ENCODE data around the gene CHST9. TPM values are rescaled to one million over a fixed set of nuclear protein-coding genes. Genes with fewer than 3 reads are reported as not detected.

CHST9 gene
- total RNA-seq, 1 experiment from 2014 or later, result 0.07 TPM

DNA sequence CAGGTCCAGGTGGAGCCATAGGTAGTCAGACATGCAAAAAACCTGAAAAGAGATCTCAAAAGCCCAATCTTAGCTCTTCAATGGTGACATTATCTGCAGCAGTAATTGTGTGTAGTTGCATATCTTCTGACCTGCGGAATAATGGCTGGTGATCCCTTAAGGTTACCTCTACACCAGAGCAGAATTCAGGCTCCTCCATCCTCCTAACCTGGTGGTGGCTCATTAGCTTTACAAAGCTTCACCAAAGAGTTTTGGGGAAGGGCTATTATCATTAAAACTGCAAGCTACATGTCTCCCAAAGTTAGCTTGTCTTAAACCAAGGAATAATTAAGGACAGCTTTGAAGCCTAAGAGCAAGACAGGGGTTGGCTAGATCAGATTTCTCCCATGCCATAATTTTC lies 42.6 kb upstream of the CHST9 start:
- H4K20me1 ChIP-seq (ENCODE audit: insufficient read depth), result no peaks in the 10 kb centered on the region
- H3K79me2 ChIP-seq (ENCODE audit: low read depth), result no peaks in the 10 kb centered on the region
- no peak for TF ChIP-seq EZH2 (IDR thresholded peaks at IDR 0.05; ENCODE audit: low read depth)
- TF ChIP-seq, protein P1, sequence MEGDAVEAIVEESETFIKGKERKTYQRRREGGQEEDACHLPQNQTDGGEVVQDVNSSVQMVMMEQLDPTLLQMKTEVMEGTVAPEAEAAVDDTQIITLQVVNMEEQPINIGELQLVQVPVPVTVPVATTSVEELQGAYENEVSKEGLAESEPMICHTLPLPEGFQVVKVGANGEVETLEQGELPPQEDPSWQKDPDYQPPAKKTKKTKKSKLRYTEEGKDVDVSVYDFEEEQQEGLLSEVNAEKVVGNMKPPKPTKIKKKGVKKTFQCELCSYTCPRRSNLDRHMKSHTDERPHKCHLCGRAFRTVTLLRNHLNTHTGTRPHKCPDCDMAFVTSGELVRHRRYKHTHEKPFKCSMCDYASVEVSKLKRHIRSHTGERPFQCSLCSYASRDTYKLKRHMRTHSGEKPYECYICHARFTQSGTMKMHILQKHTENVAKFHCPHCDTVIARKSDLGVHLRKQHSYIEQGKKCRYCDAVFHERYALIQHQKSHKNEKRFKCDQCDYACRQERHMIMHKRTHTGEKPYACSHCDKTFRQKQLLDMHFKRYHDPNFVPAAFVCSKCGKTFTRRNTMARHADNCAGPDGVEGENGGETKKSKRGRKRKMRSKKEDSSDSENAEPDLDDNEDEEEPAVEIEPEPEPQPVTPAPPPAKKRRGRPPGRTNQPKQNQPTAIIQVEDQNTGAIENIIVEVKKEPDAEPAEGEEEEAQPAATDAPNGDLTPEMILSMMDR (conservative IDR thresholded peaks at IDR 0.05), result no peak
- no TSS peak for BruUV-seq (replicated peaks)
- no peak overlapping the region for H2AFZ ChIP-seq
- H3K4me1 ChIP-seq (replicated peaks; ENCODE audit: insufficient read depth), result no peaks in the 10 kb centered on the region
- ChIA-PET POLR2A (ENCODE audit: unreplicated experiment) (no interaction called here), CTCF (no interaction called here)
- H3K27me3 ChIP-seq (ENCODE audit: insufficient read depth, low read depth), result no peaks in the 10 kb centered on the region
- no peak overlapping the region for H3K4me2 ChIP-seq
- no peak for DNase-seq
- H3K4me3 ChIP-seq, result no peak overlapping the region
- H3F3A ChIP-seq (ENCODE audit: insufficient read depth, low read depth), result no peaks in the 10 kb centered on the region
- H3K36me3 ChIP-seq (ENCODE audit: low read depth), result no peaks in the 10 kb centered on the region
- no peak overlapping the region for H3K27ac ChIP-seq
- H3K9me2 ChIP-seq (ENCODE audit: insufficient read depth), result no peaks in the 10 kb centered on the region
- intact Hi-C loops (cut with micrococcal nuclease; ENCODE audit: unreplicated experiment), result no loop called here
- H3K9me3 ChIP-seq (ENCODE audit: insufficient read depth, low read depth), result no peaks in the 10 kb centered on the region

DNA sequence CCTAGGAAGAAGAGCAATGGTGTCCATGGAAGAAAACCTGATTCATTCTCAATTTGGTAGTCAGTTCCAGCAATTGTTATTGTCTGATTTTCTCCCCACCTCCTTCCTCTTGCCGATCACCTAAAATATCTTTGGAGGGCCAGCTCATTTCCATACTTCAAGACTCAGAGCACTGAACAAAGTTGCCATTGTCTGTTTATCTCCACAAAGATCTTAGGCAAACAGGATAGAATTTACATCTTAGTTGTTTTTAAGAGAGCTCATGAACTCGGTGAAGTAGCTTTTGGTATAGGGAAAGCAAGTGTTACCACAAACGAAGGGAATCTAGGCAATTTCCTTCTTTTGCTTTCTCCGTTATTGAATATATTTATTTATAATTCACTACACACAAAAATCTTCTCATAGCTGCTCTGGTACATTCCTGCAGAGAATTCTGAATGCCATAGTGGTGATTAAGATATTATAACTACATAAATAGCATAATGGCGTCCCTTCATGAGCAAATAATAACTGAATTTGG lies 41.5 kb upstream of the CHST9 start:
- Histone ChIP-seq H3K4me3 (no peak overlapping the region), H3K27me3 (ENCODE audit: insufficient read depth, low read depth) (no peaks in the 10 kb centered on the region), H3K9me3 (ENCODE audit: insufficient read depth, low read depth) (no peaks in the 10 kb centered on the region), H3K36me3 (ENCODE audit: low read depth) (no peaks in the 10 kb centered on the region), H4K20me1 (ENCODE audit: insufficient read depth) (no peaks in the 10 kb centered on the region), H3K9me2 (ENCODE audit: insufficient read depth) (no peaks in the 10 kb centered on the region), H3K4me2 (no peak overlapping the region), H2AFZ (no peak overlapping the region), H3K27ac (no peak overlapping the region), H3F3A (ENCODE audit: insufficient read depth, low read depth) (no peaks in the 10 kb centered on the region), H3K4me1 (replicated peaks; ENCODE audit: insufficient read depth) (no peaks in the 10 kb centered on the region), H3K79me2 (ENCODE audit: low read depth) (no peaks in the 10 kb centered on the region)
- intact Hi-C loops (cut with micrococcal nuclease; ENCODE audit: unreplicated experiment), result no loop called here
- TF ChIP-seq, protein P1 (conservative IDR thresholded peaks at IDR 0.05), result no peak
- no peak for TF ChIP-seq EZH2 (IDR thresholded peaks at IDR 0.05; ENCODE audit: low read depth)
- POLR2A ChIA-PET (ENCODE audit: unreplicated experiment), result interaction anchor here (0.7 kb wide), 1 partner anchor 968 kb away, joined by 12 read pairs; no protein-coding TSS in a partner anchor
- CTCF ChIA-PET, result no interaction called here
- no TSS peak for BruUV-seq (replicated peaks)
- no peak for DNase-seq

DNA sequence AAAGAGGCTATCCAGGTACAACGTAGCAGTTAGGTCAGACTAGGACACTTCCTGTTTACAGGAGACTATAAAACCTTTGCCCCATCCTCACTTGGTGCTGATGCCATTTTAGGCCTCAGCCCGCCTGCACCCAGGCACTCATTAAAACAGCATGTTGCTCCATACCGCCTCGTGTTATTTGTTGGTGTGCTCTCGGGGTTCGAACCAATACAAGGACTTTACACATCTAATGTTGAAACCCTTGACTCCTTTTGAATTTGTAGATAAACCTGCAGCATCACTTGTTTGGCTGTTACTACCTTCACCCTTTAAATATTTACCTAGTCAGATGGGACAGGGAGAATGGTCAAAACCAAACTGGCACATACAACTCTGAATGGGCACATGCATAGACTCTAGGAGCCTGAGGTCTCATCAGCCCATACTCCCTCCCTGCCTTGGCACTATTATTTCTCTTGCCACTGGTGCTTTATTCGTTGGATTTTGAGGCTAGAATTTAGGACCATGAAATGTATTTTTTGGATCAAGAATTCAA lies 40.9 kb upstream of the CHST9 start:
- no peak overlapping the region for H2AFZ ChIP-seq
- H3K9me3 ChIP-seq (ENCODE audit: insufficient read depth, low read depth), result no peaks in the 10 kb centered on the region
- H3K27ac ChIP-seq, result no peak overlapping the region
- H3K27me3 ChIP-seq (ENCODE audit: insufficient read depth, low read depth), result no peaks in the 10 kb centered on the region
- no peak overlapping the region for H3K4me3 ChIP-seq
- H4K20me1 ChIP-seq (ENCODE audit: insufficient read depth), result no peaks in the 10 kb centered on the region
- no peak for DNase-seq
- intact Hi-C loops (cut with micrococcal nuclease; ENCODE audit: unreplicated experiment), result no loop called here
- TF ChIP-seq EZH2 (IDR thresholded peaks at IDR 0.05; ENCODE audit: low read depth), result no peak
- TF ChIP-seq, protein P1 (conservative IDR thresholded peaks at IDR 0.05), result no peak
- no peaks in the 10 kb centered on the region for H3K36me3 ChIP-seq (ENCODE audit: low read depth)
- POLR2A ChIA-PET (ENCODE audit: unreplicated experiment), result interaction anchor here (0.7 kb wide), 1 partner anchor 968 kb away, joined by 12 read pairs; no protein-coding TSS in a partner anchor
- H3F3A ChIP-seq (ENCODE audit: insufficient read depth, low read depth), result no peaks in the 10 kb centered on the region
- CTCF ChIA-PET, result no interaction called here
- BruUV-seq (replicated peaks), result no TSS peak
- no peaks in the 10 kb centered on the region for H3K4me1 ChIP-seq (replicated peaks; ENCODE audit: insufficient read depth)
- no peaks in the 10 kb centered on the region for H3K9me2 ChIP-seq (ENCODE audit: insufficient read depth)
- H3K79me2 ChIP-seq (ENCODE audit: low read depth), result no peaks in the 10 kb centered on the region
- H3K4me2 ChIP-seq, result no peak overlapping the region

Measured in PC-9 (cell line).